Measurements from ENCODE around the gene UTRN.

UTRN gene

GRCh38 chr6:144311361-144311760, 26.2 kb downstream of the UTRN start:
- no peak for DNase-seq (ENCODE audit: low read depth in 2 of 3, low spot score in 1 of 3)

DNA sequence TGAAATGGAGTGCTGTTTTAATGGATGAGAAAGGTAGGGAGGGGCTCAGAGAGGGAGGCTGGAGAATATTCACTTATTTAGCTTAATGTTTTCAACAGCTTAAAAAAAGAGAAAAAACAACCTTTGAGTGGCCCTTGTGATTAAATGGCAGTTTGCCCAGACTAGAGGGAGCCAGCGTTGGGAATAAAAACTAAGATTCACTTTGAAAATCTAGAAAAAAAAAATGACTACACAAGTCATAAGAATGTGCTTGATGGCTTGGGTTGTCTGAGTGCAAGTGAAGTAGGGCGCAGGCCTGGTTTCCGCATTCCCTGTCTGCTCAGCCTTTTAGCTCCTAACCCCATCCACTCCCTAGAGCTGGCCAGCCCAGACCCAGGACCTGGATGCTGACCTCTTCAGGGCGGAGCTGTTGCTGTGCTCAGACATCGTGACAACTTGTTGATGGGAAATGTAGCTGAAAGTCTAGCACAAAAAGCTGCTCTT, 28.9 kb downstream of the UTRN start:
- DNase-seq (ENCODE audit: low read depth in 2 of 3, low spot score in 1 of 3): no peak

GRCh38 chr6:144314562-144314961, 29.4 kb downstream of the UTRN start:
- no peak for DNase-seq (ENCODE audit: low read depth in 2 of 3, low spot score in 1 of 3)

DNA sequence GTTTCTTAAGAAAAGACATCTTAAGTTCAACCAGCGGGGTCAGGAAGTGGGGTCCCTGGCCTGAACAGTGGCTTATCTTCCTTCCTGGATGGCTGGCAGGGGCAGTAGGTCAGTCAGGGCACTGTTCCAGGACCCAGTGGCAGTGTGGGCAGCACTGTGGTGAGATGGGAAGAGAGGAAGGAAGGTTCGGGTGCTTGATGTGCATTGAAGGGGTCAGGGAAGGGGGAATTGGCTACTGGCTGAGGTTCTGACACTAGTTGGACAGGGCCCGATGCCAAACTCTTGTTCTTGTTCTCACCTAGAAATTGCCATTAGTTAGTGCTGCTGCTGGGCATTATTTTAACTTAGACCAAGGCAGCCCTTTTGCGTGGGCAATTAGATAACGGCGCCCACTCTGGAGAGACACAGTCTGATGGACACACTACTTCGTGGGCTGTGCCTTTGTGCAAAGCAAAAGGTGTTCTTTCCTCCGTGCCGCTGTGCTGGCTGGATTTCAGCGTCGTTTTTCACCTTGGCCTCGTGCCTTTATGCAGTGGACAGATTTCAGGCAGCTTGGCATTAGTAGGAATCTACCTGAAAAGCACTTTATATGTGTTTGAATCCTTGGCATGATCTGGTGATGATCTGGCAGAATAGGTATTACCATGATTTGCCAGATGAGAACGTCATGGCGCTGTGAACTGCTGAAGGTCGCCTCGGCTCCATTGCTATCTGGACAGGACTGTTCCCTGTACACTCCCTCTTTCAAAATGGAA, 30.3 kb downstream of the UTRN start:
- no peak for DNase-seq (ENCODE audit: low read depth in 2 of 3, low spot score in 1 of 3)

DNA sequence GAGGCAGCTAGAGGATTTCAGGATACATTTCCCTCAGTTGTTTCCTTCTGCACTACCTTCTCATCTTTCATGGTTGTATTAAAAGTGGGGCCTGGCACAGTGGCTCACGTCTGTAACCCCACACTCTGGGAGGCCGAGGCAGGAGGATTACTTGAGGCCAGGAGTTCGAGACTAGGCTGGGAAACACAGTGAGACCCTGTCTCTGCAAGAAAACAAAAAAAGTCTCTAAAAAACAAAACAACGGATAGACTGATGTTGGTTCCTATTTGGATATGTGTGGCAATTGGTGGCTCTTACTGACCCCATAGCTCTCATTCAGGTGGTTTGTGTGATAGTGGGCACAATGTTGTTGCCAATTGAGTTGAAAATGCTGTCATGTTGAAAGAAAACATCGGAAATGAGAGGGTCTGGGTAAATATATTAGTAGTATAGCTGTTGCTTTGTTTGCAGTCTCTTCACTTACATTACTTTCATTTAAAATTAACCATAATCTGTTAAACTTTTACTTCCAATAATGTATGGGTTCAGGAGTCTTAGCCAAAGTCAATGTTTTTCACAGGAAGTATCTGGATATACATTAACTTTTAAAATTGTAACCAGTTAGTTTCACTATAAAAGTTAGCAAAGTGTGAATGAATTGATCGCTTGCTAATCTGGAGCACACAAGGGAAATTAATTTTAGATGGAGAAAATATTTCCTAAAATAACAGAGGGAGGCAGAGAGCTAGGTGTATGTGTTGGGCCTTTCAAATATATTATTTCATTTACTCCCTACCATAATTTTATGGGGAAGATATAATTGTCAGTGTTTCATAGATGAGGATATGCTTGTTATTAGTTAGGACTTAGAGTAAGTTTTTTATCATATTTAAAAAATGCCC, 31.1 kb downstream of the UTRN start:
- no peak for DNase-seq (ENCODE audit: low read depth in 2 of 3, low spot score in 1 of 3)

GRCh38 chr6:144316862-144317195, 31.7 kb downstream of the UTRN start:
- DNase-seq (ENCODE audit: low read depth in 2 of 3, low spot score in 1 of 3): no peak

DNA sequence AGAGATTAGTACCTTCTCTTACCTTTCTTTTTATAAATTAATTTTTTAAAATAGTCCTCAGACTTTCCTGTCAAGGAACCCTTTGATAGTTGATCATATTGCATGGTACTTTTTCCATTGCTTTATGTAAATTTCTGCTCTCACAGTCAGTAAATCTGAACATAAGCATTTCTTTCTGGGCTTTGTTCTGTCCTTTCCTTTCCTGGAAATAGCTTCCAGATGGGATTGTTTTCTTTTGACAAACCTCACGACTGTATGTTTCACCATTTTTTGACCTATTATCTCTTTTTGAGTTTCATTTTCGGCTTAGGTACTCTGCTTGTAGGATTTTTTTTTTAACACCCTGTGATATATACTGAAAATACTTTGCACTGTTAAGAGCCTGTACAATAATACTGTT, 32.6 kb downstream of the UTRN start:
- no peak for DNase-seq (ENCODE audit: low read depth in 2 of 3, low spot score in 1 of 3)

DNA sequence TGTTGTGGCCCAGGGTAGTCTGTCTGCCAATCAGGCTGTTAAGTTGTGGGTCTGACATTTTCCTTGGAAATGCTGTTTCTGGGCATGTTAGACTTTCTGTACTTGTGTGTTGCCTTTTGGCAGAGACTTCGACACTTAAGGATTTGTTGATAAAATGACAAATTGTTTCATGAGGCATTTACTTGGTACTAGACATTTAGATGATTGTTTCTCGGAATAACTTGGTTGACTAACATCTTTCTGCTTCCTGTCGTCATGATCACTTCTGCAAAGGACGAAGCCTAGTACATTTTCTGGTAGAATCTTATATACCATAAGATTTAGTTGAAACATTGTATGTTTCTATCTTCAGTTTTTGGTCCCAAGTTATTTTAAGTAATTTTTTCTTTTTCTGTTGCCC, 34.1 kb downstream of the UTRN start:
- DNase-seq (ENCODE audit: low read depth in 2 of 3, low spot score in 1 of 3): no peak

- no peak for DNase-seq (ENCODE audit: low read depth in 2 of 3, low spot score in 1 of 3)
Measured at GRCh38 chr6:144320741-144321140, 35.6 kb downstream of the UTRN start.

GRCh38 chr6:144321839-144322591, 36.9 kb downstream of the UTRN start:
- no peak for DNase-seq (ENCODE audit: low read depth in 2 of 3, low spot score in 1 of 3)

GRCh38 chr6:144325232-144325631, 40.1 kb downstream of the UTRN start:
- DNase-seq (ENCODE audit: low read depth in 2 of 3, low spot score in 1 of 3): no peak

- no peak for DNase-seq (ENCODE audit: low read depth in 2 of 3, low spot score in 1 of 3)
Measured at GRCh38 chr6:144326393-144326792, 41.3 kb downstream of the UTRN start.

DNA sequence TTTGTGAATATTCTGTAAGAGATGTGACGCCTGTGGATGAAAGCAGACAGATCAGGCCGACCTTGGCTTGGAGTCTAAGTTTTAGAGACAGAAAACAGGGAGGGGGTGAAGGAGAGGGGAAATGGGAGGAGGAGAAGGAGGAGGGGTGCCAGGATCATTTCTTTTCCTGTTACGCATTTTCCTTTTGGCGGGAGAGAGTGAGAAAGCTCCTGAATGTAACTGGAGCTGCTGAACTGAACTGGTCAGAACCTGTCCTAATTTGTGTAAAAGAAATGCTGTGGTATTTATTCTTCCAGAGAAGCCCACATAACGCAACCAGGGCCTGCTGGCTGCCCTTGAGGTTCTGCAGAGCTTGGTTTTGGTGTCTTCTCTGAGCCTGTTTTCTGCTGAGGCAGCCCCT, 41.9 kb downstream of the UTRN start:
- DNase-seq (ENCODE audit: low read depth in 2 of 3, low spot score in 1 of 3): no peak

DNA sequence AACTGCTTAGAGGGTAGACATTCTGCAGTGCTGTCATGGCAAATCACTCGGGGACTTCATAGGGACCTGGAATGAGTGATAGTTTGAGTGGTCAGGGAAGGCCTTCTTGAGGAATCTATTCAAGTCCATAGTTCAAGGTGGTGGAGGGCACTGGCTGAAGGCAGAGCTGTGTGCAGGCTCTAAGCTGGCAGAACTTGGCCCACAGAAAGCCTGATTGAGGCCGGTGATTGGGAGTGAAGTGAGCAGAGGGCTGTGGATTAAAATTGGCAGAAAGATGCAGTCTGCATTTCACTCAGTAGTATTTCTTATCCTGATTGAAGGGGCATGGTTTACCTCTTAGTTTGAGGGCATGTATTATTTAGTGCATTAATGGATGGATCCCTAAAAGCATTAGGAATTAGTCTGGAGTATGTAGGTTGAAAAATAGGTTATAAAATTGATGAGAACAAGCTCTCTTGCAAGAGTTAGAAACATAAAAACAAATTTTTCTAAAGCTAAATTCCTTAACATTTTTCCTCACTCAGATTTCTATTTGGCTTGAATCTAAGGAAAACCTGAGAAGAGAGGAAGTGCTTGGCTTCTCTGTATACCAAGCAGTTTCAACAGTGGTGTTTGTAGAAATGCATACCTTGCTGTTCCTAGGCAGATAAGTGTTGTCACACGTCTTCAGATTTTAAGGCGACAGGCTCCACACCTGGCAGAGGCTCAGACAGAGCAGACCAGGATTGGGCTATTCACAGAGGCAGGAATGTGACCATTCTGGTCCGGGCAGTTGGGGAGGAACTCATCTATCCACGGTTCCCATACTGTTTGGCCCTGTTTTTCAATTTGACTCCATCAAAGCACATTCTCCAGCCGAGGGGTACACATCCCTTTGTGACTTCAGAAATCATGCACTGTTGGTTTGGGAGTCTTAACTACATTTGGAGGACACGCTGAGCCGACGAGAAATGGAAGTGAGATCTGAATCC, 45.2 kb downstream of the UTRN start:
- DNase-seq (ENCODE audit: low read depth in 2 of 3, low spot score in 1 of 3): no peak

- no peak for DNase-seq (ENCODE audit: low read depth in 2 of 3, low spot score in 1 of 3)
Measured at GRCh38 chr6:144331491-144331969, 46.4 kb downstream of the UTRN start.

- DNase-seq (ENCODE audit: low read depth in 2 of 3, low spot score in 1 of 3): no peak
Measured at GRCh38 chr6:144332177-144332576, 47.0 kb downstream of the UTRN start.

GRCh38 chr6:144334150-144334708, 49.1 kb downstream of the UTRN start:
- peak in 2 of 3 donors; percentile 41 to 46 for DNase-seq (ENCODE audit: low read depth in 2 of 3, low spot score in 1 of 3)

All from stimulated activated CD4-positive, alpha-beta T cell treated with anti-CD3 and anti-CD28 coated beads, Interleukin-12 subunit alpha, Interleukin-12 subunit beta, amount 100 ng/mL, for 48 hours (primary cell).